ENCODE data around the gene KIZ.

The KIZ gene

DNA sequence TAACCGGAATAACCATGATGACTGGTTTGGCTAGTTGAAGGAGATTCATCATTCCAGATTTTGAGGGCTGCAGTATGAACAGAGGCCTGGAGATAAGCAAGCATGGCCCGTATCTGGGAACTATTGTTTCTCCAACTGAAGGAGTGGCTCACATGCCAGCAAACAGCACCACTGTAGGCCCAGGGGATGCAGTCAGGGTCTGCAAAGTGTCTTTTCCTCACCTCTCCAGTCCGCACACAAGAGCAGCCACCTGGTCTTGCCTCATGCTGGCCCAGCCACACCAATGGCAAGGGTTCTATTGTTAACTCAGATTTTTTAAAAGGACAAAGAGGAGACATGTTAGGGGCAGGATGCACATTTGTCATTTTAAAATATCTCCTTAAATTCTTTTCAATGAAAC, 55.1 kb downstream of the KIZ start:
- no peak for DNase-seq

GRCh38 chr20:21182832-21183563, 57.1 kb downstream of the KIZ start:
- DNase-seq = no peak

DNA sequence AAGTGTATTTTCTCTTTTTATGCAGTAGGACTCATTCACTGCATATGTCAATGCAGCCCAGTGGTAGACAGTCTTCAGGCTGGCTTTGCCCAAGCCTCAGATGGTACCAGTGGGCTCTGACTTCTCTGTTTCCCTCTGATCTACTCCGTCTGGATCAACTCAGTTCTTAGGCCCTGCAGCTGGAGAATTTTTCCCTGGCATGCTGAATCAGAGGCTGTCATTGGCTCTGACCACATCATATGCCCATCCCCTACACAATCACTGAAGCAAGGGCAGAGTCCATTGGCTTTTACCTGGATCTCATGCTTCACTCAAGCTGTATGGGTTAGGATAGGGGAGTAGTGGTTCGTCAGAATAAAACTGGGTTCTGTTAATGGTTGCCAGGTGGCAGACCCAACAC, 57.8 kb downstream of the KIZ start:
- no peak for DNase-seq

DNA sequence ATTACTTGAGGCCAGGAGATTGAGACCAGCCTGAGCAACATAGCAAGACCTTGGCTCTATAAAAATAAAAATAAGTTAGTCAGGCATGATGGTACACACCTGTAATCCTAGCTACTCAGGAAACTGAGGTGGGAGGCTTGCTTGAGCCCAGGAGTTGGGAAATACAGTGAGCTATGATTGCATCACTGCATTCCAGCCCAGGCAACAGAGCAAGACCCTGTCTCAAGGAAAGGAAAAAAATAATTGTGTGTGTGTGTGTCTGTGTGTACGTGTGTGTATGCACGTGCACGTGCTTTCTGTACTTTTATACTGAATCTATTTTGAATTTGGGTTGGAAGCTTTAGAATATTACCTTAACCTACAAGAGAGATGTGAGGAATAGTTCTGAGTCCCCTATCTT, 58.9 kb downstream of the KIZ start:
- no peak for DNase-seq

- DNase-seq = no peak
Measured at GRCh38 chr20:21185849-21186248, 60.0 kb downstream of the KIZ start.

GRCh38 chr20:21189761-21190523, 64.1 kb downstream of the KIZ start:
- DNase-seq = no peak

- DNase-seq = no peak
Measured at GRCh38 chr20:21190869-21191268, 65.0 kb downstream of the KIZ start.

DNA sequence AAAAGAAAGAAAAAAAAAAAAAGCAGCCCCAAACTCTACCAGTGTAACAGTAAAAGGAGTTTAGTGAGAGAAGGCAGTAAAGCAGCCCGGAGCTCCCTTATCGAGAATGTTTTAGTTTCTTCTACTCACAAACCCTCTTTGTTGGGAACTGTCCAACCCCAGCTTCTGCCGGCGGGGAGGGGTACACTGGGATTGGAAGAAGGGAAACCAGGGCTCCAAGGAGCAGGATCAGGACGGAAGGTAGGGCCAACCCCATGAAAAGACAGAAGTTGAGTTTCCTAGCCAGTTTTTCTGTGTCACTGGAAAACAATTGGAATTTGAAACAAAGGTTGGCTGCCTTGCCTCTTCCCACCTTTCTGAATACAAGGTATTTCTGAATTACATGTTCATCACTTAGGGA, 66.0 kb downstream of the KIZ start:
- DNase-seq = no peak

- DNase-seq = no peak
Measured at GRCh38 chr20:21202259-21202658, 76.4 kb downstream of the KIZ start.

DNA sequence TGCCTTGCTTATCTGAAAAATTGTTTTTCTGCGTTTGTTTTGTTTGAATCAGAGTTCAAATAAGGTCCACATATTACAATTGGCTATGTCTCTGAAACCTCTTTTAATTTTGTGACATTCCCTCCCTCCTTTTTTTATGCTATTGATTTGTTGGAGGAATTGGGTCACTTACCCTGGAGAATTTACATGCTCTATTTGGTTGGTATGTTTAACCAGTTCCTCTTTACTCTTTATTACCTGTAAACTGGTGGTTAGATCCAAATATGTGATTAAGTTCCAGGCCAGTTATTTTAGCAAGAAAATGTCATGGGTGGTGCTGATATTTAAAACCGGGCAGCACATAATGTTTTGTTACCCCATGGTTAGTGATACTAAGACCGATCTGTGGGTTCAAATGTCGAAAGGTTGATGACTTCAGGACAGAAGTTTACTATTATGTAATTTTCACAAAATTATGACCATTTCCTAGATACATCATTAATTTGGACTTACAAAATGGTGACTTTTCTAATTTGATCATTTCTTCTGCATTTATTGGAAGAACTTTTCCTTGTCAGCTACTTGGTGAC, 77.3 kb downstream of the KIZ start:
- DNase-seq = no peak

DNA sequence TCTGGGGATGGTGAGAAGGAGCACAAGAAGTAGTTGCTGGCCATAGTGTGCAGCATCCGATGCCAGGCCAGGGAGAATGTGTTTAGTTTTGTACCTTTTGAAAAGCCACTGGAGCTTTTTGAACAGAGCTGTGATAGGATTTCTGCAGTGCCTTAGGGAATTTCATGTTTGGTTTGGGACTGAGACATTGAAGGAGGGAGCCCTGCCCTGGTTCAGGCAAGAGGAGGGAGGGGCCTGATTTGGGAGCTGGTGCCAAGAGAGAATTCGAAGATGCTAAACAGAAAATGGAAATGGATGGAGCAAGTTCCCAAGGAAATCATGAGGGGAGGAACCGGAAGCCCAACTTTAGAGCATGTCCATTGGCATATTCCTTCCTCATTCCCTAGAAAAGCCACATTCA, 80.7 kb downstream of the KIZ start:
- DNase-seq = no peak

- no peak for DNase-seq
Measured at GRCh38 chr20:21208999-21209398, 83.1 kb downstream of the KIZ start.

DNA sequence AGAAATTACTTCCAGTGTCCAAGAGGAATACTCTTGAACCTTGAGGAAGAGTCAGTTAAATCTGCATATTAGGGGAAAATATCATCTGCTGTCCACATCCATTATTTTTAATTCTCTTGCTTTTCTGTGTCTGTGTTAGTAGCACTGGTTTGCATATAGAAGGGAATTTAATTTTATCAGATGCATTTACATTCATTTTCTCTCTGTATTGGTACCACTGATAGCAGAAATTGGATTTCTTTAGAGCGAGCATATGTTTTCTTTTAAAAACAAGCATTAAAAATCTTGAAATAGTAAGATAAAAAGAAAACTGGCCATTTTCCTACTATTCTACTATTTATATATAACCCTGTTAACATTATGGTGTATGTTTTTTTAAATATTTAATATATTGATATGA, 83.8 kb downstream of the KIZ start:
- DNase-seq = no peak

DNA sequence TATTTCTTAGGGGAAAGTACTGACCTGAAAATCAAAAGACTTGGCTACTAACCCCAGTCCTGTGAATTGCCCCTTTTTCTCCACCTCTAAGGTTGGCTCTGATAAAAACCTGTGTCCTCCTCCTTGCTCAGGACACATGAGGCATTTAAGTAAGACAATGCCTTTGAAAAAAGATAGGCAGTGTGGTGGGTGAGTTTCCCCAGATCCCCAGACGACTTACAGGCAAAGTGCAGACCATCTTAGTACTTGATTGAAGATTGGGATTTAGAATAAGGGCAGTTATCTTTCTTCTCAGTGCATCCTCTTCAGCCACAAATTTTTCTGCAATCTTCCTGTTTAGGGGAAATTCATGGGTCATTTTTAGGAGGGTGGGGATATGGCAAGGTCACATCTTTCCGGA, 87.8 kb downstream of the KIZ start:
- no peak for DNase-seq

- DNase-seq = no peak
Measured at GRCh38 chr20:21214431-21214830, 88.5 kb downstream of the KIZ start.

GRCh38 chr20:21219686-21220085, 93.8 kb downstream of the KIZ start:
- DNase-seq = no peak

- no peak for DNase-seq
Measured at GRCh38 chr20:21224217-21224616, 98.3 kb downstream of the KIZ start.

DNA sequence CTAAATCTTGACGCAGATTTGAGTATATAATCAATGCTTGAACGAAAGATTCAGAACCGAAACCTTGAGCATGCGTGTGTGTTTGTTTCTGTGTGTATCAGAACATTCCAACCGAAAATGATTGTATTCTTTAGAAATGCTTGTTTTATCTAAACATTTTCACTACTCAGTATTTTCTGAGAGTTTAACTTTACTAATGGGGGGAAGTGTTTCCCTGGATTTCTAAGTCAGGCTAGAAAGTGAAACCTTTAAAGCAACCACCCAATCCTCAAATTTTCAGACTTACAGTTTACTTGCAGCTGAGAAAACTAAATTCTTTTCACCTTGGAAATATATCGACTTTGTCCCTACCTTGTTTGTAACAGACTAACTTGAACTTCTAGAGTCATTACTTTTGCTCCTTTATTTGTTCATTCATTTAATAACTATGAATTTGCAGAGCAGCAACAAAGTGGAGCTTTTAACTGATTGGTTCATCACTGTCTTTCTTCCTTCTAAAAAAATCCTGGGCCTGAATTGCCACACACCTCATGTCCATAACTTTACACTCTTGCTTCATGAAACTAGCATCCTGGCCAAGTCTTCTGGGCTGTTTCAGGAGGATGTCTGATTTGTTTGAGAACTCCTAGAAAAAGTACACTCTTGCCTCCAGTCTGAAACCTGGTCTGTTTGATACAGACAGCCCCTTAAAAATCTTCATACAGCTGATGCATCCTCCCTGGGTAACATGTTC, 99.5 kb downstream of the KIZ start:
- DNase-seq = no peak

- DNase-seq = no peak
Measured at GRCh38 chr20:21228511-21228910, 102.6 kb downstream of the KIZ start.

GRCh38 chr20:21229163-21229562, 103.3 kb downstream of the KIZ start:
- DNase-seq = no peak

GRCh38 chr20:21230220-21230619, 104.3 kb downstream of the KIZ start:
- no peak for DNase-seq

- DNase-seq = no peak
Measured at GRCh38 chr20:21230686-21231085, 104.8 kb downstream of the KIZ start.

GRCh38 chr20:21232546-21233280, 106.8 kb downstream of the KIZ start:
- DNase-seq = no peak

All from activated T-cell treated with anti-CD3 and anti-CD28 coated beads, Interleukin-2, amount 50 U/mL, for 1 hour (primary cell).